GM10248 (cell line): Measurements from ENCODE around the gene RGL3.
A peak's percentile ranks its signal among the peaks of the same experiment; 100 is the strongest.
"Not testable (repeated sequence)": the region's sequence is repeated elsewhere in the genome, so short reads cannot be mapped to it uniquely, and the experiment has no call there.

Experiments used
- CTCF ChIA-PET: fragments of 300-600 bp; sonication (Branson Sonifier 250); formaldehyde crosslinking; extraction: SDS; loops from one replicate; lab custom pipeline; 2021; ENCODE audit warnings: antibody characterized with exemption; lab: Yijun Ruan, JAX
- POLR2A ChIA-PET: fragments of 350-650 bp; sonication (Branson Sonifier 250); formaldehyde crosslinking; extraction: SDS; loops from one replicate; lab custom pipeline; 2020; ENCODE audit warnings: antibody characterized with exemption; lab: Yijun Ruan, JAX
- DNase-seq: peaks from one replicate; pipeline ENCODE4 v3.0.0; 2012; ENCODE audit errors: extremely low spot score
- TF ChIP-seq, protein P1 (sequence below): IDR thresholded peaks from 2 replicates; pipeline ENCODE4 v1.5.1; 2012; ENCODE audit warnings: mild to moderate bottlenecking, low read depth; ENCODE audit errors: extremely low read depth, missing control alignments, control extremely low read depth

RGL3 gene

DNA sequence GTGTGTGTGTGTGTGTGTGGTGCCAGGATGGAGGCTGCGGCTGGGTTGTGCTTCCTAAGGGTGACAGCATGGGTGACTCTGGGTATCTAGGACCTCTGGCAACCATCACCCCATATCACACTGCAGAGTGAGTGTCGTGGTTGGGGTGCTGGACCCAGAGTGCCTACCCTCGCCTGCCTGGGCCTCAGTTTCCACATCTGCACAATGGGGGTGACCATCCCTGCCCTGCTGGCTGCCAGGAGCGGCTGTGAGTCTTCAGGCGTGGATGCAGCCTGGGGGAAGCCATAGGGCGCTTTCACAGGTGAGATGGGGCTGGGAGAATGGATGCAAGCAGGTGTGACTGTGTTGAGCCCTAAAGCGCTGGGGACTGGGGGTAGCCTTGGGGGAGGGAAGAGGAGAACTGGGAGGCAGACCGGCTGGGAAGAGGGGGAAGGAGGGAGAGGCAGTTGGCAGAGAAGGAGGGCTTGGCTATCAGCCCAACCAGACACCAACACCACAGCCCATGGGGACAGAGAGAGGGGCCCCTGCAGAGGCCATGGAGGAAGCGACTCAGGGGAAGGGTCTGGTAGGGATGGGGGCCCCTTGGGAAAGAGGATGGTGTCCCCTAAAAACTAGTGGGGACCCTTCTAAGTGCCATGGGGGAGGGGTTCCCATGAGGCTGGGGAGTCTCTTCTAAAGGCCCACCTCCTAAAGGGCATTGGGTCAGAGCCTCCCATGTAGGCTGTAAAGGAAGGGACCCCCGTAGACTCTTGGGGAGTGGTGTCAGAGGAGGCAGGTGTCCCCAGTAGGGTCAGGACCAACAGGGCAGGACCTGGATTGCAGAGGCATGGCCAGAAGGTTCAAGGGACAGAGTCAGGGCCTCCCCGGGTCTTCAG, 62.2 kb downstream of the RGL3 start:
- ChIA-PET POLR2A (no interaction called here), CTCF (interaction anchor here (1.5 to 3.4 kb wide), 2 partner anchors 8 to 12 kb away, joined by 4 to 11 read pairs; no protein-coding TSS in a partner anchor)
- TF ChIP-seq, protein P1, sequence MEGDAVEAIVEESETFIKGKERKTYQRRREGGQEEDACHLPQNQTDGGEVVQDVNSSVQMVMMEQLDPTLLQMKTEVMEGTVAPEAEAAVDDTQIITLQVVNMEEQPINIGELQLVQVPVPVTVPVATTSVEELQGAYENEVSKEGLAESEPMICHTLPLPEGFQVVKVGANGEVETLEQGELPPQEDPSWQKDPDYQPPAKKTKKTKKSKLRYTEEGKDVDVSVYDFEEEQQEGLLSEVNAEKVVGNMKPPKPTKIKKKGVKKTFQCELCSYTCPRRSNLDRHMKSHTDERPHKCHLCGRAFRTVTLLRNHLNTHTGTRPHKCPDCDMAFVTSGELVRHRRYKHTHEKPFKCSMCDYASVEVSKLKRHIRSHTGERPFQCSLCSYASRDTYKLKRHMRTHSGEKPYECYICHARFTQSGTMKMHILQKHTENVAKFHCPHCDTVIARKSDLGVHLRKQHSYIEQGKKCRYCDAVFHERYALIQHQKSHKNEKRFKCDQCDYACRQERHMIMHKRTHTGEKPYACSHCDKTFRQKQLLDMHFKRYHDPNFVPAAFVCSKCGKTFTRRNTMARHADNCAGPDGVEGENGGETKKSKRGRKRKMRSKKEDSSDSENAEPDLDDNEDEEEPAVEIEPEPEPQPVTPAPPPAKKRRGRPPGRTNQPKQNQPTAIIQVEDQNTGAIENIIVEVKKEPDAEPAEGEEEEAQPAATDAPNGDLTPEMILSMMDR: no peak
- DNase-seq: no peak

DNA sequence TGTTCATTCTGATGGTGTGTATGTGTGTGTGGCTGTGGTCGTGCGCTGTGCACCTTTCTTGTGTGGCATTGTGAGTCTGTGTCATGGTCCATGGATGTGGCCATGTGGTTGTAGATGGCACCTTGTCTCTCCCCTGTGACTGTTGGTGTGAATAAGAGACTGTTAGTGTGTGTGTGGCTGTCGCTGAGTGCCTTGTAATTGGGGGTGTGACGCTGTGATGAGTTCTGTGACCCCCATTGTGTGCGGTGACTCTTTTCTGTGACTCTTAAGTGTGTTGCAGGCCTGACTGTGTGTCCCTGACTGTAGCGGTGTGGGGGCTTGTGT, 63.1 kb downstream of the RGL3 start:
- TF ChIP-seq, protein P1: no peak
- CTCF ChIA-PET: no interaction called here
- POLR2A ChIA-PET: no interaction called here
- no peak for DNase-seq

DNA sequence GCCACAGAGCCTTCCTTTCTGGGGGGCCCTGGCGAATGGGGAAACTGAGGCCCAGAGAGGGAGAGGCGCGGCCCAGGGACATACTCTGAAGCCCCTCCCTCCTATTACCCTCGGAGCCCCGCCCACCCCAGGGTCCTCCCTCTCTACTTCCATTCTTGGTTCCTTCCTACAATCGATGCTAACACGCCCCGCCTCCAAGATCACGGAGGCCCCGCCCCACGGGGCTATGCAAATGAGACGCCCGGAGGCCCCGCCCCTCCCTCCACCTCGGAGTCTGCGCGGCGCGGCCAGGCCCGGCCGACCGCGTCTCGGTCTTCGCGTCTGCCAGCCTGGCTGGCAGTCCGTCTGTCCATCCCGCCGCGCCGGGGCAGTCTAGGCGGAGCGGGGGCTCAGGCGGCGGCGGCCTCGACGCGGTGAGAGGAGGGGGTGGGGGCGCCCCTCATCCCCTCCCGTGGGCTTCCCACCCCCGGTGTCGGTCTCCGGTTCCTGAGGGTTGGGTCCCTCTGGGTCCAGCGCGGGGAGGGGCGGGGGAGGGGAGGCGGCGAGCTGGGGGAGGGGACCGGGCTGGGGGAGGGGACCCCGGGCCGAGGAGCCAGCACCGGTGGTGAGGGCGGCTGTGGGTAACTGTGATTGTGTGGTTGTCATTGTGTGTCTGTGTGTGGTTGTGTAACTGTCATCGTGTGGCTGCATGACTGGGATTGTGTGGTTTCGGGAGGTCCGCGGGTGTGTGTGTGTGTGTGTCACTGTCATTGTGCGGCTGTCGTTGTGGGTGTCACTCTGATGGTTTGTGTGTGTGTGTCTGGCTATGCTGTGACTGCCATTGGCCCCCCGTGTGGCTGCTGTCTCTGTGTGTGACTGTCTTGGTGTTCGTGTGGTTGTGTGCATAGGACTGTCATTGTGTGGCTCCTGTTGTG, 63.7 kb downstream of the RGL3 start, which contains the start of gene PLPPR2:
Gene PLPPR2 (plus strand): TSS at position 273 of the 914 bp plus-strand sequence. CDS start 2,242 bp downstream, outside the sequence.
- peak; percentile 83 for DNase-seq
- POLR2A ChIA-PET: no interaction called here
- TF ChIP-seq, protein P1: no peak
- CTCF ChIA-PET: no interaction called here

DNA sequence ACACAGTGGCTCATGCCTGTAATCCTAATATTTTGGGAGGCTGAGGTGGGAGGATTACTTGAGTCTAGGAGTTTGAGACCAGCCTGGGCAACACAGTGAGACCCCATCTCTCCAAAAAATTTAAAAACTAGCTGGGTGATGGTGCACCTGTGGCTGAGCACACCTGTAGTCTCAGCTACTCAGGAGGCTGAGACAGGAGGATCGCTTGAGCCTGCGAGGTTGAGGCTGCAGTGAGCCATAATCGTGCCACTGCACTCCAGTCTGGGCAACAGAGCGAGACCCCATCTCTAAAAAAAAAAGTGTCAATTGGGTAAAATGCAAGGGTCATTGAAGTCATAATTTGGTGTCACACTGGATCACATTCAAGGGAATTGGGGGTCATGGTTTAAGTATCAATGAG, 65.0 kb downstream of the RGL3 start:
- CTCF ChIA-PET: interaction anchor here (1.0 kb wide), 1 partner anchor 65 kb away, joined by 3 read pairs; the partner anchor contains the start of gene RGL3
- DNase-seq, POLR2A ChIA-PET: not testable (repeated sequence)

DNA sequence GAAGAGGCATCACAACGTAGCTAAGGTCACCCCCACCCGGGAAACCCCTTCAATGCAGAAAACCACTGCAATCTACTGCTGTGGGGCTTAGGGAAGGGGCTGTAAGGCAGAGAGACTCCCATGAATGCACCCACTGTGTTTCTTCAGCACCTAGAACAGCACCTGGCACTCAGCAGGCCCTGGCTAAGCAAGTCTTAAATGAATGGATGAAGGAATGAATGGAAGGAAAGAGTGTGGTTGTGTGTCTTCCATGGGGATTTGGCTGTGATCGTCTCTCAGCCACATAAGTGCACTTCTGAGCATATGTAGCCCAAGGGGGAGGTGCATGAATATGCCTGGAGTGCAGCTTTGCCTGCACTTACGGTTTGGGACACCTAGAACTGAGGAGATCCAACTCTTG, 69.9 kb downstream of the RGL3 start:
- TF ChIP-seq, protein P1: no peak
- ChIA-PET POLR2A (no interaction called here), CTCF (interaction anchor here (0.8 to 1.4 kb wide), 5 partner anchors 9 to 86 kb away, joined by 3 to 4 read pairs (median 4); partner anchors contain the start of genes ODAD3, RAB3D and SWSAP1)
- DNase-seq: no peak

DNA sequence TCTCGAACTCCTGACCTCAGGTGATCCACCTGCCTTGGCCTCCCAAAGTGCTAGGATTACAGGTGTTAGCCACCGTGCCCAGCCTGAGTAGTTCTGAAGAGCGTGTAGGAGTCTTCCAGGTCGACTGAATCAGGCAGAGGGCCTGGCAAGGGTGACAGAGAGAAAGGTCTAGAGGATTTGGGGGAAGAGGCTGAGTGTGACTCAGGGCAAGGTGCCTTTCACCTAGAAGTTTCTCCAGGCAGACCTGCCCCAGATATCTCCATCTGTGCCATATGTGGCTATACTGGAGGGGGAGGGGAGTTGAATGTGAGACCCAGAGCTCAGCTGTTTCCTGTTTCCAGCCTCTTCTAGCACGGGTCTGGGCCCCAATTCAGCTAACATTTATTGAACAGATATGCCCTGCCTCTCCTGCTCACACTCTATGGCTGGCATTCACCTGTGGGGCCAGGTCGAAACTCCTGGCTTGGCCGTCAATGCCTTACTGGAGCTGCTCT, 71.5 kb downstream of the RGL3 start:
- CTCF ChIA-PET: interaction anchor here (1.0 to 2.6 kb wide), 5 partner anchors 21 to 135 kb away, joined by 3 to 11 read pairs (median 6); no protein-coding TSS in a partner anchor
- POLR2A ChIA-PET: no interaction called here
- DNase-seq: no peak
- TF ChIP-seq, protein P1: no peak
